Endothelial cell of hepatic sinusoid (primary cell): ENCODE measurements around the gene TNS4.

Experiments used
- in situ Hi-C: cut with HindIII; loops from 2 replicates; pipeline ENCODE4 v1.10.0; 2017; ENCODE audit warnings: low sequenced_read_pairs

Gene TNS4

GRCh38 chr17:40517981-40518380 is 16.6 kb upstream of the TNS4 start:
- in situ Hi-C loops = no loop called here

GRCh38 chr17:40517286-40517662 is 15.9 kb upstream of the TNS4 start:
- in situ Hi-C loops = no loop called here

DNA sequence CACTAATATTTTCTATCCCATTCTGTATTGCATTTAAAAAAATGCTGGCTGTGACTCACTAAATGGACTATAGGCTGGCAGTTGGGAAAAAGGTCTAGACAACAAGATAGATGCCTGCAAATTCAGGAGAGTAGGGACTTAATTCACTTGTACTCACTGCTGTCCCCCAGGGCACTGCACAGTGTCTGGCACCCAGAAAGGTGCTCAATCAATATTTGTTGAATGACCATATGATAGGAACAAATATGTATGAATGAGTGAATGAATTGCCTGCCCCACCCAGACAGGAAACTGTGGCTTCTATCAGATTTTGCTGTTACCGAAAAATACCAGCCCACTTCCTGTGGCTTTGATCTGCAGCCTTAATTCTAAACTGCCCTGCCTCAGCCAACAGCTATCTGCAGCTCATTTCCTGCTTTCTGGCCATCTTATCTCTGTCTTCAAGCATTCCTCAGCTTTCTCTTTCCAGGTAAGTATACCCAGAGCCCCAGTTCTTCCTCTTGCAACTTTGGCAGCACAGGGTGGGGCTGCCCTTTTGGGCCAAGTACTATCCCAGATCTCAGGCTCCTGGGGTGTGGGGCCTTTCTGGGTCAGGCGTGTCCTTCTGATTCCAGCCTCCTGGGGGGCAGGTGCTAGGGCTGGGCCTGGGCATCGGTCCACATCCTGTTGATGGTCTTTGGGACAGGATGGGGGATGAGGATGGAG is 15.3 kb upstream of the TNS4 start:
- in situ Hi-C loops = no loop called here

GRCh38 chr17:40515491-40516041 is 14.1 kb upstream of the TNS4 start:
- in situ Hi-C loops = no loop called here

- in situ Hi-C loops = no loop called here
Measured at GRCh38 chr17:40515011-40515410, 13.6 kb upstream of the TNS4 start.

DNA sequence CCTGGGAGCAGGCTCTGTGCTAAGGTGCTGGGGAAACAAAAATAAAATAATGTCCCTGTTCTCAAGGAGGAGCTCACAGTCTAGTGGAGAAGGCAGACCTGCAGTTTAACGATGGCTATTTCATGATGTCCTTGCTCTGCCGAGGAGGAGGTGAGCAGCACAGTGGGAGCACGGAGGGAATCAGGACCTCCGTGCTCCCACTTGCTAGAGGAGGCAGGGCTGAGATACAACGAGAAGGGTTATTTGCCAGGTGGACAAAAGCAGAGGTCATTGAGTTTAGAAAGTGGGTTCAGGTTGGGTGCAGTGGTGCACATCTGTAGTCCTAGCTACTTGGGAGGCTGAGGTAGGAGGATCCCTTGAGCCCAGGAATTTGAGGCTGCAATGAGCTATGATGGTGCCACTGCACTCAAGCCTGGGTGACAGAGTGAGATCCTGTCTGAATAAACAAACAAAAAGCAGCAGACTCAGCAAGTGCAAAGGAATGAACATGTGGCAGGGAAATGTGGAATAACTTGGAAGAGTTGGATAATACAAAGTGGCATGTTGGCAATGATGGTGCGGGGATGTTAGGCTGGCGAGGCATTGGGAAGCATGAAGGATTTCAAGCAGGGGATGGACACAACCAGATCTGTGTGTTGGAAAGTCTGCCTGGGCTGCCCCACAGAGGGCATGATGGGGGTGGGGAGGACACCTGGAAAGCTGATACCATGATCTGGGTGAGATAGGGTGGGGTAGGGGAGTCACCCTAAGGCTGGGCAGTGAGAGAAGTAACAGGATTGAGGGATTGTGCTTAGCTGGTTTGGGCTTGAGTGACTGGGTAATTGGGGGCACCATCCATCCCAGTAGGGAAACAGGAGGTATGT is 12.8 kb upstream of the TNS4 start:
- in situ Hi-C loops = no loop called here

- in situ Hi-C loops = no loop called here
Measured at GRCh38 chr17:40511667-40512220, 10.3 kb upstream of the TNS4 start.

GRCh38 chr17:40511136-40511535 is 9.7 kb upstream of the TNS4 start:
- in situ Hi-C loops = no loop called here

DNA sequence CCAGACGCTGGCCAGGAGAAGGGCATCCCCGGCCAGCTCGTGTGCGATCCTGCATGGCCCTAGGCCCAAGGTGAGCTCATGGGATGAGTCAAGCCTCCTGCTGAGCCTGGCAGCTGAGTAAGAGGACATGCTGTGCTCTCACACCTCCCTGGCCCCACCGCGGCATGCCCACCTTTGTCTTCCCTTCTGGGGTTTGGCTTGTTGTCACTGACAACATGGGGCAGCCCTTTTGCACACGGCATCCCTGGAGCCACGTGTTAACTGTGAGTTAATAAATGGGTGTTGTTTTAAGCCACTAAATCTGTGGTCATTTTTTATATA is 8.9 kb upstream of the TNS4 start:
- in situ Hi-C loops = no loop called here

- in situ Hi-C loops = no loop called here
Measured at GRCh38 chr17:40509626-40510327, 8.4 kb upstream of the TNS4 start.

DNA sequence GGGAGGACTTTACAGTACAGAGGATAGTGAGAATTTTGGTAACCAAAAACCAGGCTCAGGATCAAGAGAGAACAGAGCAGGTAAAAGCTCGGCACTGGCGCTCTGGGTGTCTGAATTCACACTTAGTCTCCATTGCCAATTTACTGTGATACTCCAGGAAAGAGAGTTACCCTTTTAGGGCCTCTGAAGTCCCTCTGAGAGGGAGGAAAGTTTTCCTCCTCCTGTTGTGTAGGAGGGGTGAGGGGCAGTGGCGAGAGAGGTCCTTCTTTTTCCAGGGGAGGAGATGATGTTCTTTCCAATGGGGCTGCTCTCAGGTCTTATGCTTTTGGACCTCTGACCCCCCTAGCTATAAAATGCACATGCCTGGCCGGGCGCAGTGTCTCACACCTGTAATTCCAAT is 5.4 kb upstream of the TNS4 start:
- in situ Hi-C loops = no loop called here

GRCh38 chr17:40503154-40503553 is 1.7 kb upstream of the TNS4 start:
- in situ Hi-C loops = no loop called here

DNA sequence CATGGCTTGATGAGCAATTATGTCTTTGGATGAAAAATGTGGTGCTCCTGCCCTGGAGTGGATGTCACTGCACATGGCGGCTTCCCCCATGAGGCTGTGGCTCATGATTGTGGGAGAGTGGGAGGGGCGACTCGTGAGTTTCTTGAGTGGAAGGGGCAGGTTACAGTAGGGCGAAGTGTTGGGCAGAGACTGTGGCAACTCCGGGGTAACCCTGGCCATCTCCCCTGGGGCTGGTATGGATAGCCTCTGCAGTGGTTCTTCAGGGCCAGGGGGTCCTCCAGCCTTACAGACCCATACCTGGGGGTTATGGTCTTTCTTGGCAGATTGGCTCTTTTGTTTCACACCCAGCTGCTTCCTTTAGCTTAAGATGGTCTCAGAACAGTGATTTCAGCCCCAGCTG is 1.3 kb upstream of the TNS4 start:
- in situ Hi-C loops = no loop called here

DNA sequence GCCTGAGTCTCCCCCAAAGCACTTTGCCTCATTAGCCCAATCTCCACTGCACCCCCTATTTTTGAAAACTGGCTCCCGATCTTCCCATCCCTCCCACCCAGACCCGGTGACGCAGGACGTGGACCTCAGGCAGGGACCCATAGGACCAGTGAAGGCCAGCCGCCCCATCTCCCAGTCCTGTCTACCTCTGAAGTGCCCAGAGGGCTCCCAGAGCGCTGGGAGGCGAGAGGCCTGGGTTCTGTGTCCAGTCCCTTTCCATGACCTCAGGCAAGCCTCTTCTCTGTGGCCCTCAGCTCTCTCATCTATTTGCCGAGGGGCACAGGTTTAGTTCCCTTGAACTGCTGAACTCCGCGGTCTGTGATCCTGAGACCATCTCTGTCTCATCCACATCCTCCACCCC is 714 bp downstream of the TNS4 start:
- in situ Hi-C loops = no loop called here

- in situ Hi-C loops = no loop called here
Measured at GRCh38 chr17:40500190-40500589, 1.2 kb downstream of the TNS4 start.

- in situ Hi-C loops = no loop called here
Measured at GRCh38 chr17:40499551-40500189, 1.8 kb downstream of the TNS4 start.

- in situ Hi-C loops = no loop called here
Measured at GRCh38 chr17:40498281-40499084, 2.9 kb downstream of the TNS4 start.

DNA sequence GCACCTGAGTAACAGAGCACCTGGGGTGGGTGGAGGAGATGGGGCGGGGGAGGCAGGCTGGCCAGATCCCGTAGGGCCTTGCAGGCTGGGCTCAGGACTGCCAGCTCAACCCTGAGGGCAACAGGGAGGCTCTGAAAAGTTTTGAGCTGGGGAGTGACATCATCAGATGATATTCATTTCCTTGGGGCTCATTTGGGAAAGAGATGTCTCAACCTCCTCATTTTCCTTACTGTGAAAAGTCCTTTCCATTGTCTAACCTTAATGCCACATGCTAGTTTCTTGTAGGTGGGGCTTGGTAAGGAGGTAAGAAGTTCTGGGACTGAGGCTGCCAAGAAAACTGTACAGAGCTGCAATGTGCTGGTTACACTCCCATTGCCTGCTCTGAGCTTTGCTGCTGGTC is 3.7 kb downstream of the TNS4 start:
- in situ Hi-C loops = no loop called here

GRCh38 chr17:40496634-40497420 is 4.6 kb downstream of the TNS4 start:
- in situ Hi-C loops = no loop called here
